GM13977 (cell line): Measurements from ENCODE around the gene KCND2.

Experiments
- DNase-seq: peaks from one replicate; pipeline ENCODE4 v3.0.0; 2012; ENCODE audit warnings: low spot score
- in situ Hi-C: fragments of 300-500 bp; cut with MboI; formaldehyde crosslinking; loops from one replicate; pipeline ENCODE4 v1.12.0; 2022; ENCODE audit warnings: low sequenced_read_pairs, low pct_unique_long_range_greater_than_20kb, mixed read lengths, inconsistent platforms; ENCODE audit not compliant: unreplicated experiment
- TF ChIP-seq, protein P1 (sequence below): IDR thresholded peaks from 2 replicates; pipeline ENCODE4 v1.5.1; 2012; ENCODE audit warnings: mild to moderate bottlenecking, control low read depth; ENCODE audit not compliant: insufficient read depth; ENCODE audit errors: extremely low read depth, missing control alignments

Gene KCND2

DNA sequence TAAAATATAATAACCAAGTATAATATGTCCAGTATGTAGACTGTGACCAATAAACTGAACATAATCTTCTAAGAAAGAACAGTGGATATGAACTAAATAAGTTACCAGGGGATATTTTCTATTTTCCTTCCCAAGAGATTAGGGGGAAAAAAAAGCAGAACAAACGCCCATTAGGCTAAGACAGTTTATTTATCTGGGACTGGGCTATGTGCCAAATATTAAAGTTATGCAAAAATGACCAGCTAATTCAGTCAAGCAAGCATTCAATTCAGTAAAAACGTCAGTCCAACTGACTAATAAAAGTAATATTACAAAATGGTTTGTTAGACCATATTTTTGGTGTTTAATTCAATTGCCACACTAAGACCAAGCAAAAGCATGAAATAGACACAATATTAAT lies 462.8 kb downstream of the KCND2 start:
- TF ChIP-seq, protein P1, sequence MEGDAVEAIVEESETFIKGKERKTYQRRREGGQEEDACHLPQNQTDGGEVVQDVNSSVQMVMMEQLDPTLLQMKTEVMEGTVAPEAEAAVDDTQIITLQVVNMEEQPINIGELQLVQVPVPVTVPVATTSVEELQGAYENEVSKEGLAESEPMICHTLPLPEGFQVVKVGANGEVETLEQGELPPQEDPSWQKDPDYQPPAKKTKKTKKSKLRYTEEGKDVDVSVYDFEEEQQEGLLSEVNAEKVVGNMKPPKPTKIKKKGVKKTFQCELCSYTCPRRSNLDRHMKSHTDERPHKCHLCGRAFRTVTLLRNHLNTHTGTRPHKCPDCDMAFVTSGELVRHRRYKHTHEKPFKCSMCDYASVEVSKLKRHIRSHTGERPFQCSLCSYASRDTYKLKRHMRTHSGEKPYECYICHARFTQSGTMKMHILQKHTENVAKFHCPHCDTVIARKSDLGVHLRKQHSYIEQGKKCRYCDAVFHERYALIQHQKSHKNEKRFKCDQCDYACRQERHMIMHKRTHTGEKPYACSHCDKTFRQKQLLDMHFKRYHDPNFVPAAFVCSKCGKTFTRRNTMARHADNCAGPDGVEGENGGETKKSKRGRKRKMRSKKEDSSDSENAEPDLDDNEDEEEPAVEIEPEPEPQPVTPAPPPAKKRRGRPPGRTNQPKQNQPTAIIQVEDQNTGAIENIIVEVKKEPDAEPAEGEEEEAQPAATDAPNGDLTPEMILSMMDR = no peak
- in situ Hi-C loops = loop anchor here (25.0 kb wide), 2 partner anchors 448 to 798 kb away; no protein-coding TSS in a partner anchor
- DNase-seq = no peak

DNA sequence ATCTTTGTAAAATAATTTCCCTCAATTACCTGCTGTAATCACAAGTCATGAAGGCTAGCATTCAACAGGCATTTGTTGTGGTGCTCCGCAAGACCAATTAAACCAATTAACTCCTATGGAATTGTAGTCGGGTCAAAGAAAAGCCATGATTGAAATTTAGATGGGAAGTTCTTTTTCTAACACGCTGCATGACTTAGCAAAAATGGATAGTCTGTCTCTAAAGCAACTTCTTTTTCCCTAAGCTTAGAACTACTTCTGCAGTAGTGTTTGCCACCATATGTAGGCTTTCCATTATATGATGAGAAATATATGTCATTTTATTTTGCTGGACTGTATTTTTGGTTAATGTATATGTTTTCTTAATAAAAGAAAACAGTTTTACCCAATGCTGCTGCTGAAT lies 465.8 kb downstream of the KCND2 start:
- no peak for DNase-seq
- TF ChIP-seq, protein P1 = no peak
- in situ Hi-C loops = loop anchor here (25.0 kb wide), 2 partner anchors 452 to 802 kb away; no protein-coding TSS in a partner anchor

DNA sequence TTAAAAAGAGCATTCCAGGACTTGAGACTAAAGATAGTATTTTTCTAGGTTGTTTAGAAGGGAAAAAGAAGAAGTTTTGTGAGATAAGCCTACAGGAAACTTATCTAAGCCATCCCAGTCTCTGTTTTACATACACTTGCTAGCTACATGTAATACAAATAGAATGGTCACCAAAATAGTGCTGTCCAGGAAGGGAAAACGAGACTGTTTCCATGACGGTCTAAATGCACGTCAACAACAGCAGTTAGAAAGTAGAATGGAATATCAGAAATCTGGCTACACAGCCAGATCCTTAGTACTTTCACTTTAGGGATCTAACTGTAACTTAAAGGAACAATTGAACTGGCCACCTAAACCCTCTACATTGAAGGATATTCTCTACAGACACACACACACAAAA lies 467.4 kb downstream of the KCND2 start:
- TF ChIP-seq, protein P1 = no peak
- in situ Hi-C loops = loop anchor here (25.0 kb wide), 2 partner anchors 453 to 803 kb away; no protein-coding TSS in a partner anchor
- DNase-seq = no peak

DNA sequence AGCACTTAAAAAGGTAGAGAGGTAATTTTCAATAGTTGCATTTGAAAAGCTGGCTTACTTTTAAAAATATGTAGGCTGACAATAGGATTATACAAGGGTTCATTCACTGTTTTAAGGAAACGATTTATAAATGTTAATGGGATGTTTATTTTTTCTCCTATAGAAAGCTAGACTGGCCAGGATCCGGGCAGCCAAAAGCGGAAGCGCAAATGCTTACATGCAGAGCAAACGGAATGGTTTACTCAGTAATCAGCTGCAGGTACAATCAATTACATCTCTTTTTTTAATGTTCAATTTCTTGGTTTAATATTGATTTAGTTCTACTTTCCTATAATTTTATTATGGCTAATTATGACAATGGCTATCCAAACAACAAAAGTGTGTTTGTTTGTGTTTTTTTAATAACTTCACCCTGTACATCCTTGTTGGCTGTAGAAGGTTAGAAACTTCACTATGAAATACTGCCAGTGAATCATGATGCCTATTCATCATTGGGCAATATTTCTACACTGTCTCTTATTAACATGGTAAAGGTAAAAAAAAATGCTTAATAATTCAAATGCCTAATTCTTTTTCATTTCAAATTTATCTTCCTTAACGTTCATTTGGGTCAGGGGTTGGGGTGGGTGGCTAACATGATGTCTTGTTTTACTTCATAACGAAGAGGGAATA lies 468.5 kb downstream of the KCND2 start:
- TF ChIP-seq, protein P1 = no peak
- in situ Hi-C loops = loop anchor here (25.0 kb wide), 2 partner anchors 454 to 804 kb away; no protein-coding TSS in a partner anchor
- DNase-seq = no peak

DNA sequence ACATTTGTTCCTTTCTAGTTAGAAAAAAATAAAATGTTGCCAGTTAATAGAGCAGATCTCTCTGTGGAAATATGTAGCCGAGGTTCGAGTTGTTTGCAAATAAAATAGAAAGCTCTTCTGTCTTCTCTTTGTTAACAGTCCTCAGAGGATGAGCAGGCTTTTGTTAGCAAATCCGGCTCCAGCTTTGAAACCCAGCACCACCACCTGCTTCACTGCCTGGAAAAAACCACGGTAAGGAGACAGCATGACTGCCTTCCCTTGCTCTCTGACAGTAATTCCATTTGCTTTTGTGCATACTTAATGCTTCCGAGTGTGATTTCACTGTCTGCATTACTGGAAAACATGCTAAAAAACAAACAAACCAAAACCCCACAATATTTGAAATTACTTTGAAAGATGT lies 469.4 kb downstream of the KCND2 start:
- in situ Hi-C loops = loop anchor here (25.0 kb wide), 2 partner anchors 455 to 805 kb away; no protein-coding TSS in a partner anchor
- TF ChIP-seq, protein P1 = no peak
- DNase-seq = no peak

DNA sequence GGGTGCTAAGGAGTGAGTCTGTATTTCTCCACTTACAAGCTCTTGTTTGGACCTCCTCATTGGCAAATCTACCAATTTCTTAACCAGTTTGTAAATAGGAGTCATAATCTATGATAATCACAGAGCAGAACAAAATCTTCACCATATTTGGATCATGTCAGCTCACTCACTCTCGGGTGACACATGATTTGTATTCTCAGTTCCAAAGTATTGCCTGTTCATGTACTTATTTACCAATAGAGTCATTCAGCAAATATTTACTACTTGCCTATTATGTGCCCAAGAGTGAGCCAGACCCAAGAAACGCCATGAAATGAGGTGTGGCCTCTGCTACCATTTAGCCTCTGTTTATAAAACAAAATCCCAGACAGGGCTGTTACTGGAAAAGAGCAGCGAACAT lies 470.2 kb downstream of the KCND2 start:
- TF ChIP-seq, protein P1 = no peak
- no peak for DNase-seq
- in situ Hi-C loops = loop anchor here (25.0 kb wide), 2 partner anchors 456 to 806 kb away; no protein-coding TSS in a partner anchor
